Neural progenitor cell (in vitro differentiated cells): ENCODE measurements around the gene CYP2U1.
A peak's percentile ranks its signal among the peaks of the same experiment; 100 is the strongest.

Source experiments
- EZH2 ChIP-seq: fragments of 200-600 bp; sonication (generic); IDR thresholded peaks from 2 replicates; pipeline ENCODE4 v1.6.1; 2017; ENCODE audit warnings: antibody characterized with exemption, mild to moderate bottlenecking, moderate library complexity
- EZH2phosphoT487 ChIP-seq: fragments of 200-600 bp; sonication (generic); IDR thresholded peaks from 2 replicates; pipeline ENCODE4 v1.6.1; 2017; ENCODE audit warnings: antibody characterized with exemption
- TF ChIP-seq, protein P1 (sequence below): fragments of 200-600 bp; sonication (generic); IDR thresholded peaks from 2 replicates; pipeline ENCODE4 v1.5.1; 2017; ENCODE audit warnings: antibody characterized with exemption, mild to moderate bottlenecking

DNA sequence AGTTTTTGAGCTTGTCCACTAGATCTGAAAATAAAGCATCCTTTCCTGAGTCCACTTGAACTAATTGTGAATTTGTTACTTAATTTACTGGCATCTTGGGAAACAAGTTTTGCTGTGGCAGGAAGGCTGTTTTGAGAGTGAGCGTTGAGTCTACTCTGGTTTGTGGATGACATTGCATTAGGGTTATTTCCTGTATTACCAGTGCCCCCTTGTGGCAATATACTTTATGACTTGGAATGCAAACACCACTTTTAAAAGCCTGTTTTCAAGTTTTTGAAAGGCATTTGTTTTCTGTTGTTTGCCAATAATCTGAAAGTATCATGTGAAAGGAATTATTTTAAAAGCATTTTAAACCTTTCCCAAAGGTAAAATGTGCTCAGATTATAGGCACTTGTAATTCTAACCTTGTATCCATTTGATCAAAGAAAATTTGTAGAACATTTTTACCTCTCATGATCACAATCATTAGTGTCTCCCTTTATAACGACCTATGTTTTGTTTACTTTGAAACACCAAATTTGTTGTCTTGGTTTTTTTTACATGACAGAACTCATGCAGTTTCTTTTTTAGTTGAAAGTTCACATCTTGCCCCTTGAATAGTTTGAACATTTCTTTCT lies 18.0 kb upstream of the CYP2U1 start:
- TF ChIP-seq, protein P1, sequence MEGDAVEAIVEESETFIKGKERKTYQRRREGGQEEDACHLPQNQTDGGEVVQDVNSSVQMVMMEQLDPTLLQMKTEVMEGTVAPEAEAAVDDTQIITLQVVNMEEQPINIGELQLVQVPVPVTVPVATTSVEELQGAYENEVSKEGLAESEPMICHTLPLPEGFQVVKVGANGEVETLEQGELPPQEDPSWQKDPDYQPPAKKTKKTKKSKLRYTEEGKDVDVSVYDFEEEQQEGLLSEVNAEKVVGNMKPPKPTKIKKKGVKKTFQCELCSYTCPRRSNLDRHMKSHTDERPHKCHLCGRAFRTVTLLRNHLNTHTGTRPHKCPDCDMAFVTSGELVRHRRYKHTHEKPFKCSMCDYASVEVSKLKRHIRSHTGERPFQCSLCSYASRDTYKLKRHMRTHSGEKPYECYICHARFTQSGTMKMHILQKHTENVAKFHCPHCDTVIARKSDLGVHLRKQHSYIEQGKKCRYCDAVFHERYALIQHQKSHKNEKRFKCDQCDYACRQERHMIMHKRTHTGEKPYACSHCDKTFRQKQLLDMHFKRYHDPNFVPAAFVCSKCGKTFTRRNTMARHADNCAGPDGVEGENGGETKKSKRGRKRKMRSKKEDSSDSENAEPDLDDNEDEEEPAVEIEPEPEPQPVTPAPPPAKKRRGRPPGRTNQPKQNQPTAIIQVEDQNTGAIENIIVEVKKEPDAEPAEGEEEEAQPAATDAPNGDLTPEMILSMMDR, result peak; percentile 87
- TF ChIP-seq EZH2, result no peak
- TF ChIP-seq EZH2phosphoT487, result no peak
